GM12878 (cell line): ENCODE measurements around the gene ADM2. TPM values are rescaled to one million over a fixed set of nuclear protein-coding genes. Genes with fewer than 3 reads are reported as not detected.

Experiments
- BCL11A ChIP-seq: IDR thresholded peaks from 2 replicates; pipeline ENCODE4 v1.6.1; 2011; ENCODE audit warnings: low read depth, low read length
- CHD4 ChIP-seq: fragments of 200-600 bp; sonication (generic); IDR thresholded peaks from 2 replicates; pipeline ENCODE4 v1.6.1; 2016; ENCODE audit warnings: mild to moderate bottlenecking
- E2F8 ChIP-seq: fragments of 450-650 bp; IDR thresholded peaks from 2 replicates; pipeline ENCODE4 v1.6.1; 2018; ENCODE audit warnings: mild to moderate bottlenecking, low read depth, moderate library complexity; ENCODE audit not compliant: partially characterized antibody
- MEF2B ChIP-seq: fragments of 450-650 bp; IDR thresholded peaks from 2 replicates; pipeline ENCODE4 v1.6.1; 2018; ENCODE audit warnings: mild to moderate bottlenecking, moderate library complexity; ENCODE audit not compliant: partially characterized antibody, poor library complexity, severe bottlenecking
- REST ChIP-seq: IDR thresholded peaks from 2 replicates; pipeline ENCODE4 v1.6.1; 2012; ENCODE audit warnings: mild to moderate bottlenecking, low read depth, low read length
- TARDBP ChIP-seq: IDR thresholded peaks from 2 replicates; pipeline ENCODE4 v1.6.1; 2016; ENCODE audit warnings: borderline replicate concordance
- ZNF622 ChIP-seq: fragments of 450-650 bp; IDR thresholded peaks from 2 replicates; pipeline ENCODE4 v1.6.1; 2017; ENCODE audit warnings: mild to moderate bottlenecking, inconsistent platforms
- polyA plus RNA-seq, 11 experiments: library from polyadenylated mRNA; depleted of rRNA in 4 of 11; unstranded in 6 of 11; stranded (reverse) in 5 of 11; fragments of >200 nt; fragmentation: Nextera tagmentation in 4 of 11; fragmentation: Illumina TruSeq in 1 of 11; extraction: Ambion mirVana in 4 of 11; extraction: Trizol in 1 of 11; gene quantifications; 1 replicate in 1 of 11; 2 replicates in 10 of 11; pipeline versions ENCODE4 v1.2.1 to v1.2.3, GENCODE V29; 2011 to 2016; ENCODE audit warnings: inconsistent platforms in 2 of 11, missing spikeins in 2 of 11, low read depth in 1 of 11
- total RNA-seq, 4 experiments: library from RNA; depleted of rRNA in 3 of 4; stranded (reverse); fragments of >200 nt in 3 of 4; fragmentation: Illumina TruSeq in 1 of 4; extraction: Trizol in 1 of 4; gene quantifications; 2 replicates each; pipeline versions ENCODE4 v1.2.1 to v1.2.3, GENCODE V29; 2013 to 2021
- TF ChIP-seq, protein P1 (sequence below): fragments of 450-650 bp; IDR thresholded peaks from 2 replicates; pipeline ENCODE4 v1.6.1; 2017; ENCODE audit warnings: low read depth, mild to moderate bottlenecking, moderate library complexity

Gene ADM2
- total and polyA plus RNA-seq, 10 of the 15 experiments (the other 5 are each of a cell fraction or from before 2014, with no cell fraction given) = 0.02 to 0.33 (median 0.12) TPM; not detected in 2

DNA sequence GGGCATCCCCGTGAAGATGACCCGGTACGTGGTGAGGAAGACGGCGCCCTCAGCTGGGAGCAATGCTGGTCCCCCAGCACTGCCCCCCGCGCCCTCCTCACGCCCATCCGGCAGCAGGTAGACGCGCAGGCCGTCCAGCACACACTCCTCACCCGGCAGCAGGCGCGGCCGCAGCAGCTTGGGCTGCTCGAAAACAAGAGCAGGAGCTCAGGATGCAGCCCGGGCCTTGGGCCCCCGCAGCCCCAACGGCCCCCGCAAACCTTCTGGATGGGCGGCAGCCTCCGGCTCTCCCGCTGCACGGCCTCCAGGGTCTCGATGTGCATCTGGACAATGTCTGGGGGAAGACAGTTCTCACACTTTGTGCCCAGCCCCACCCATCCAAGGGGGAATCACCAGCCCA lies 19.8 kb upstream of the ADM2 start (continued):
- TF ChIP-seq REST (no peak), BCL11A (no peak), CHD4 (no peak), MEF2B (no peak), TARDBP (no peak), E2F8 (no peak), ZNF622 (no peak)
- TF ChIP-seq, protein P1, sequence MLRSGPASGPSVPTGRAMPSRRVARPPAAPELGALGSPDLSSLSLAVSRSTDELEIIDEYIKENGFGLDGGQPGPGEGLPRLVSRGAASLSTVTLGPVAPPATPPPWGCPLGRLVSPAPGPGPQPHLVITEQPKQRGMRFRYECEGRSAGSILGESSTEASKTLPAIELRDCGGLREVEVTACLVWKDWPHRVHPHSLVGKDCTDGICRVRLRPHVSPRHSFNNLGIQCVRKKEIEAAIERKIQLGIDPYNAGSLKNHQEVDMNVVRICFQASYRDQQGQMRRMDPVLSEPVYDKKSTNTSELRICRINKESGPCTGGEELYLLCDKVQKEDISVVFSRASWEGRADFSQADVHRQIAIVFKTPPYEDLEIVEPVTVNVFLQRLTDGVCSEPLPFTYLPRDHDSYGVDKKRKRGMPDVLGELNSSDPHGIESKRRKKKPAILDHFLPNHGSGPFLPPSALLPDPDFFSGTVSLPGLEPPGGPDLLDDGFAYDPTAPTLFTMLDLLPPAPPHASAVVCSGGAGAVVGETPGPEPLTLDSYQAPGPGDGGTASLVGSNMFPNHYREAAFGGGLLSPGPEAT = no peak
